GM18868 (cell line): ENCODE measurements around the gene IL1RAPL1.

Source experiments
- ATAC-seq: cut with Tn5 transposase; IDR thresholded peaks from one replicate; pipeline ENCODE4 v1.9.1; 2021; ENCODE audit warnings: mild to moderate bottlenecking, moderate library complexity; ENCODE audit not compliant: unreplicated experiment

Gene IL1RAPL1

DNA sequence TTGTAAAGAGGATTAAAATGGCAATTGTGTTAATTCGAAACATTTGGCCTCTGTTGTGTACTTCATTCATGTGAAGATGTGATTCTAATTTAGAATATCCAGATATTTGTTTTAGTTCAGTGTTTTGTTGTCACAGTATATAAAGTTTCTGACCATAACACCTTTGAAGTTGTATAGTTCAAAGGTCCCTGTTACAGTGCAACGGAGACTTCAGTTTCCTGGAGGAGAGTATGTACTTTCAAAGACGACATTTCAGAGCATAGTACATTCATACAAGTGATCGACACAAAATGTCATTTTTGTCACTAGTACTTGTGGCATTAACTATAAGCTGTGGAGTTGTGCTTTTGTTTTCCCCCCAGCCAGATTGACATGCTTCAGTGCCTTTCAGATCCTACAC is 1255.3 kb downstream of the IL1RAPL1 start:
- no peak for ATAC-seq

DNA sequence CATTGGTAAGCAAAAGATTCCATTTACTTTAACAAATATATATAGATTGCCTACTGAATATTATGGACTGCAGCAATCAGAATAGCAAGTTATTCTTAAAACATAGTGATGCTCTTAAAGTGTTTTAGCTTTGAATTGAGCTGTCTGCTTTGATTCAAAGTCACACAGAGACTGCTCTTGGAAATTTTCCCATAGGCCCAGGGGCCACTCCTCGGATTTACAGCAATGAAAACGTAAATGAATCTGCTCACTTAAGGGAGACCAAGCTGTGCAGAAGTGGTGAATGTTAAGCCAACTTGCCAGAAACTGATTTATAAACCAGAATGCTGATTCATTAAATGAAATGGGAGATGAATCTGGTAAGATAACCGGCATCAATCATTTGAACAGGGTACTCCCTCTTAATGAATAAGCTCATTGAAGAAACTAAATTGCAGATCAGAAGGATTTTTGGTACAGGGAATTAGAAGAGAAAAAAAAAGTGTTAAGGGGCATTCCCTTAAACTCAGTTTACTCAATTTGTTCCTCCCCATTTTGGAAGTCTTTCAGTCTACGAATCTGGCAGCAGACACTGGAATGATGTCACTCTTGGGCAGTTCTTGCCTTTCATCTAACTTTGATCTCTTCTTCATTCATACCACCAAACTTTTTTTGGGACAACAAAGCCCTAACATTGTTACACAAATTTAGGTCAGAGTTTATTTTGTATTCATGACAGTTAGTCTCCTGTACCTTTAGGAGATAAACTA is 1264.8 kb downstream of the IL1RAPL1 start:
- no peak for ATAC-seq

DNA sequence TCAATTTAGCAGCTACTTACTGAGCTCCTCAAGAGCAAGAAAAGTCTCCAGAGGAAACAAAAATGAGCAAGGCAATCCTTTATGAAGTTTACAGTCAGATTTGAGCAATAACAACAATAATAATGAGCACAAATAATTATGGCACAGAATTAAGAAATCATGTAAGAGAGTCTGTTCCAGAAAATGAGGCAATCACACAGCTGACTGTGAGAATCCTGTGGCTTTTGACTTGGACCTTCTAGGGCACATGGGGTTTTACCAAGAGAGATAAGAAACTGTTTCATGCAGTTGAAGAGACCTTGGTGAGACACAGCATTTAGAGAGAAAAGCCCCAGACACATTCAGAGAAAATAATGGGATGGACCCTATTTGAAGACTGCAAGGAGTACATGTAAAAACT is 1265.5 kb downstream of the IL1RAPL1 start:
- no peak for ATAC-seq

DNA sequence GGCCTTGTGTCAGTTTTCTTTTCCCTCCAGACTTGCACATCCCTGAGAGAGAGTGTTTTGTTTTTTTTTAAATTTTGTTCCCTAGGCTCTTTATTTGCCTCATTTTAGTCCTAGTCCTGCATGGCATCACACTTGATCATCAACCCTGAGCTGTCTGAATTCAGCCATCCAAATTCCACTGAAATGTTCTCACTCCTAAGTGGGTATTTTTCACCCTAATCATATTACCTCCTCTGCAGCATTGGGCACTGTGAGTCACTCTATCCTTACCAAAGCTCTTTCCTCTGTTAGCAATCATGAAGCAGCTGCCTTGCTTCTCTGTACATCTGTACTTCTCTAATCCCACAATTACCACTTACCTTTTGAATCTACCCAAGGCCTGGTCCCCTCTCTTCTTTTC is 1271.5 kb downstream of the IL1RAPL1 start:
- no peak for ATAC-seq

DNA sequence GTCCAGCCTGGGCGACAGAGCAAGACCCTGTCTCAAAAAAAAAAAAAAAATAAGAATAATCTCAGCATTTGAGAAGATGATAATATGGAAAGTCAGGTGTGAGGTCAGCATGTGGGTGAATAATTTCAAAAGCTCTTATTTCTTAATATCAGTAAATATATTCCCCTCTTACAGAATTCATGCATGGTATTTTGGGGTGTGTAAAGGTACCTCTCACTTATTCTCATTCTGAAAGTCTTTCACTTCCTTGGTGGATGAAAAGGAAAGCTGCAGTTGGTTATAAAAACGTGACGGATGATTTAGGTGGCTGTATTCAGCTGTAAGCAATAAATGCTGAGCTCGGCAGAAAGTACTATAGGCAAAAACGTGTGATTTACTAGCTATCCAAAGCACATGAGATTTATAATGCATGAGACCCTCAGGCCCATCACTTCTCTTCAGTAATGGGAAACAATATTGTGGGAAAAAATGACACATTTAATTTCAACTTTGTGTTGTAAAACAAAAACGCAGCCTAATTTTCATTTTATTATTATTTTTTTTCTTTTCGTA is 1275.0 kb downstream of the IL1RAPL1 start:
- ATAC-seq = no peak

DNA sequence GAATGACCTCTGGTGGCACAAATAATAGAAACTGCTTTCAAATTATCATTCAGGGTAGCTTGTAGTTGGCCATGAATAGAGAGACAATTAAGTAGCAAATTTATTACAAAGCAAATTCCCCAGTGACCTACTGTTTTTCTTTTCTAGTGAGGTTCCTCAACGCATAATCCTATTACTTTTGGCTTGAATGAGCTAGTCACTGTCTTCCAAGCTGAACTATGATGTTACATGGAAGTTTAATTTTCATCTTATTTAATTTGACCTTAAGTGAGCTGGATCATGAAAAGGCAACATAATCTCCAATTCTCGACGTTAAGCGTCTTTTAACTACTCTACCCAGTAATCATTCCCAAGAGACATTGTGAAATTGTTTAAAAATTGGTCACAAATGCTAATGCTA is 1280.7 kb downstream of the IL1RAPL1 start:
- ATAC-seq = no peak

DNA sequence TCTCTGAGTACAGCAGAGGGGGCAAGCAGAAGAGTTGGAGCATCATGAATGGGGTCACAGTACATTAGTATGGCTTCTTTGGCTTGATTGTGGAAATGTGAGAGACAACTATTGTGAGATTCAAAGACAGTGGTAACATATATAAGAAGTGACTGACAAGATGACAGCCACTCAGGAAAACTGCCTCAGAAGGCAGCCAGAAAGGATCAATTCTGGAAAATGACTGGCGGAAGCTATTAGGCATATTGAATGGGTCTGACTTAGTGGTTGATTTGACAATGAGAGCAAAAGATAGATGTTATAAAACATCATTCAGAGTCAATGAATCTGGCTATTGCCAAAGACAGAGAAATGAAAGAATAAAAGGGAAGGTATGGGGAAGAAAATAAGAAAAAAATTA is 1282.6 kb downstream of the IL1RAPL1 start:
- no peak for ATAC-seq

DNA sequence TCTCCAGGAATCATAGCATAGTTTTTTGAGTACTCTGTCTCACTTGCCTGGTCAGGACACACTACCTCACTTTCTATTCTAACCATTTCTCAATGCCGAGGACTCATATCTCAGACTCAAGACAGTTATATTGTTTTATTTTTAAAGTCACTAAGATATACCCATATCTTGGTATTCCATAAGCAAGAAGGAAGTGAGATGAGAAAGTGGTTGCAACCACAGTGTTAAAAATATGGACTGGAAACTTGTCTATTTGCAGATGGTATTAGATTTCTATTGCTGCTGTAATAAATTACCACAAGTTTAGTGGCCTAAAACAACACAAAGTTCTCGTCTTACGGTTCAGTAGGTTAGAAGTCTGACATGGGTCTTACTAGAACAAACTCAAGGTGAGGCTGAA is 1283.4 kb downstream of the IL1RAPL1 start:
- peak; percentile 83 for ATAC-seq

DNA sequence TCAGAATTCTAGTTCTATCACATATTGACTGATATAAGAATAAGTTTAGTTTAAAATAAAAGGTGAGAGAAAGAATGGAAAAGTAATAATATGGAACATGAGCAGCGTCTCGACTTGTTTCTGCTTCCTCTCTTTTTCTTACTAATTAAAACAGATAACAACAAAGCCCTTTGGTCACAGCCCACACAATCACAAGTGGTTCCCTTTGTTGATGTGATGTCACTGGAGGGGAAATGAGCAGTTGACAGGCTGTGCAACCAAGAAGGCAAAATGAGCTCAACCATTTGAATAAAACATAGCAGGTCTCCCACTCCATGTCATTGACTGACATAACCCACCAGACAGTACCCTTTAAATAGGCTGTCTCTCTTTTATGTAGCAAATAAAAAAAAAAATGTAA is 1285.6 kb downstream of the IL1RAPL1 start:
- ATAC-seq = no peak

DNA sequence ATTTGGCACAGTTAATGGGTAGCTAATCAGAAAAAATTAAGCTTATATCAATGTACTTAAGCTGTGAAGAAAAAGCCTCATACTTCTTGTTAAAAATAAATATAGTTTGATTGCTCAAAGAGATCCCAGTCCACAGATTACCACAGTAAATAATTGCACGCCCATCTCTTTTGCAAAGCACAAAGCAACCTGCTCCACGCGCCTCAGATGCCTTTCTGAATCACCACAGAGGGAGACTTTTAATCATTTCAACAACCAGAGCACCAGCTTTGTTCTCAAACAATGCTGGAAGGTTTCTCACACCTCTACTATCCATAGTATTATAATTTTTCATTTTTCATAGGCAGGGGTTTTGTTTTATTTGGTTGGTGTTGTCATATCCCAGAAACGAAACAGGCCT is 1289.5 kb downstream of the IL1RAPL1 start:
- no peak for ATAC-seq

DNA sequence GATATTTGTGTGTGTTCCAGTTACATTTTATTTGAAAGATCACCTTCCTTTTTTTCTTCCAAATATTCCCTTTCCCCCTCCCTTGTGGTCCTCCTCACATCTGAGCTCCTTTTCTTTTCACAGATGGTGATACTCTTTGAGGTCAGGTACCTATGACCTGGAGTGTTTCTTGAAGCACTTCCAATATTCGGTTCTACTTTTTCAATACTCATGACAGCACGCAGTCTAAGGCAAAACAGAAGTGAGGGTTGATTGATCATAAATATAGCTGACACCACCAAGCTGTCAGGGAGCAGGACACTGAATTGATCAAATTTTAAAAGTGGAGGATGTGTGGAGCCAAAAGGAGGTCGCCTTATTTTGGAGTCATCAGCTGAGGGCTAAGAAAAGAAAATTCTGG is 1293.7 kb downstream of the IL1RAPL1 start:
- no peak for ATAC-seq

DNA sequence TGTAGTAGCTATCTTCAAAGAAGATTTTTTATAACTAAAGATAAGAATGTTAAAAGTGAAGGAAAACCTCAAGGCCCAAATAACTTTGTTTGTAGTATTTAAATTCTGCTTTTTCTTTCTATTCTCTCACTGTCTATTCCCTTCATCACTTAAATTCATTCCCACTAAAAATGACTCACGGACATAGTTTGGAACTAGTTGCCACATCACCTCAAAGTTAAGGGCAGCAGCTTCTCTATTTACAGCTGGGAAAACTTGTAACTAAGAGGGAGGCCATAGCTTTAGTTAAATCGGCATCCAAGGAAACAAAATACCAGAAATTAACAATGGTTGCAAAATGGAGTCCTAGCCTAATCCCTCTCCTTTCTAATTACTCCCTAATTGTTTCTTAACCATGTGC is 1302.8 kb downstream of the IL1RAPL1 start:
- no peak for ATAC-seq

DNA sequence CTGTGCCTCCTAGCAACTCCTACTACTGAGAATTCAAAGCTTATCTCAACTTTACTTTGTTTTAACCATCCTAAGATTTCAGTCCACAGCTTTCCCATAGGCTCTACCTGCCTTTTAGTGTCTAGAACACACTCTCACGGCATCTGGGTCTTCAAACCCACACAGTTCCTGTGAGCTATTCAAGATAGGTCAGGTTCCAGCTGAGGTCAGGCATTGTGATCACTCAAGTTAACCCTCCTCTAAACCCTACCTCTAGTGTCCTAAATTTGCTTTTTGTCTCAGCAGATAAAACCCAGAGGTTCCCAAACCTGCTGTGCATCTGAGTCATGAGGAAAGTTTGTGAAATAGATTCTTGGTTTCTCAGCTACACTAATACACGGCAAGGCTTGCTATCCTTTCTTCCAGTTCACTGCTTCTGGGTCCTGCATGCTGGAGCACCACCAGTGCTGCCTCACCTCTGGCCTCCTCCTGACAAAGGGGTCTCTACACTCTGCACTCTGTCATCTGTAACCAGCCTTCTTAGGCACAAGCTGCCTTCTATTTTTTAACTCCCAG is 1303.5 kb downstream of the IL1RAPL1 start:
- no peak for ATAC-seq

DNA sequence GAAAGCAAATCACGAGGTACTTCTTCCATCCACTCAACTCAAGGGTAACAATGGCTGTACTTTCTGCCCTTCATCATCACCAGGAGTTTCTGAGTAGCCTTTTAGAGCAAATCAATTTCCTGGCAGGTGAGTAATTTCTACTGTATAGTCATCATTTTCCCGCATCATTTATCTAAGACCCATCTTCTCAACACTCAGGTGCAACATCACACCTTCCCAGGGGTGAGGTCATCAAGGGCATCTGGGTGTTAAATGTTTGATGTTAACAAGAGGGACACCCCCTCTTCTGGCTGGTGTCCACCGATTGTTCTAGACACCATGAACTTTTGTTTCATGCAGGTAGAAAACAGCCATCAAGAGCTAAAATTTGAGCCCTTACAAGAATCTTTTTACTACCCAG is 1314.8 kb downstream of the IL1RAPL1 start:
- ATAC-seq = no peak

DNA sequence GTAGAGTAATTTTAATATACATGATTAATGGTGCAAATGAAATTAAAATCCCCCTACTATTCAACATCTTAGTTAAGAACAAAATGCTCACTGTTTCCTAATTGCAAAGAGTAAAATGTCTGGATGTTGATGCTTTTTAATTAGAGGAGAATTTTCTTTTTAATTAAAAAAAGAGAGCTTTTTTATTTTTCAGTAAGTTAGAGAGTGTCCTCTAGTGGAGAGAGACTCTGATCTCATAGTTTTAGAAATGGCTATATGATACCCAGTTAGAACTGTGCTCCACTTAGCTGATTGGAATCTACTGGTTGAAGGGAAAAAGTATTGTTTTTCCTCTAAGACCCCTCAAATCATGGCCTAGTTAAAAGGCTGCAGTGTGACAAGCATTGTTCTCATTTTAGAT is 1316.1 kb downstream of the IL1RAPL1 start:
- no peak for ATAC-seq

DNA sequence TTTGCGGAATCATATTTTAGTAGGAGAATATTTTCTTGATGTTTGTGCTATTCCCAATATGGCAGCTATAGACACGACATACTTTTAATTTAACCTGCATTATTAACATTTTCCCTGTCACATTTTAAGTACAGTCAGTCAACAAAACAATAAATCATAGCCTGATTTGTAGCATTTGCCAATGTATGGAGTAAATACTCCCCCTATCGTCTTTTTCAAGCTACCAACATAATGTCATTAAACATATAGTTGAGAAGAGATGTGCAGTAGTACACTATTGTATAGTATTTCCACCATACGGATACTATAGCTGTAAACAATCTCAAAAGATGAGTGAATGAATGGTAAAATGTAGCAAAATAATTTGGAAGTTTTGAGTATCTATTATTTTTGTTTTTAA is 1324.4 kb downstream of the IL1RAPL1 start:
- ATAC-seq = no peak

DNA sequence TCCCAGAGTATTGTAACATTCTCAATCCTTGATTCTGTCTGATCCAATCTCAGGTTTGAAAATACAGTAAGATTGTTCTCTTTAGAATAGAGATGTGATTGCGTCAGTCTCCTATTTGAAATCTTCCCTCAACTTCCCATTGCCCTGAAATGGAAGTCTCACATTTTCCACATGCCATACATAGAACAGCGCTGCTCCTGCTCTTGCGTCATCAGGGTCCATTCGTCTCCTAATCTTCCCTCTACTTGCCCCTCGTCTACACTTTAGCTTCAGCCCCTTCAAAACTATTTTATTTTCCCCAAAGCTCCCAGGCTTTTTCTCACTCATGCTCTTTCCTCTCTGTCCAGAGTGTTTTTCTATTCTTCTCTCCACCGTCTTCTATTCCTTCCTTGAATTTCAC is 1326.4 kb downstream of the IL1RAPL1 start:
- ATAC-seq = no peak

DNA sequence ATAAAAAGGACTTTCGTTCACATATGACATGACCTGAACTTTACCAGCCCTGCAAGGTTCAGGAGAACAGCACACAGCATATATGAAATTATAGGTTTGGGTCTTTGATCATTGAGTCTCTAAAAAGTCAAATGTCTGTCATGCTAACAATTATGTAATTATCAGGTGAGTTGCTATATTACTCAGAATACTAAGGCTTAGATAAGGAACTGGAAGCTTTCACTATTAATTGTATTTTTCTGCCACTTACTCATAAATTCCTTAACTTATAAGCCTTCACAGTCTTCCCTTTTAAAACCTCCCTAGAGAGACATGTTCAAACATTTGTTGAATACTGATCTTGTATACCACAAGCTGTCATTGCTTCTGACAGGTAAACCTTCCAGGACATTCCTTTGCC is 1335.4 kb downstream of the IL1RAPL1 start:
- ATAC-seq = no peak

DNA sequence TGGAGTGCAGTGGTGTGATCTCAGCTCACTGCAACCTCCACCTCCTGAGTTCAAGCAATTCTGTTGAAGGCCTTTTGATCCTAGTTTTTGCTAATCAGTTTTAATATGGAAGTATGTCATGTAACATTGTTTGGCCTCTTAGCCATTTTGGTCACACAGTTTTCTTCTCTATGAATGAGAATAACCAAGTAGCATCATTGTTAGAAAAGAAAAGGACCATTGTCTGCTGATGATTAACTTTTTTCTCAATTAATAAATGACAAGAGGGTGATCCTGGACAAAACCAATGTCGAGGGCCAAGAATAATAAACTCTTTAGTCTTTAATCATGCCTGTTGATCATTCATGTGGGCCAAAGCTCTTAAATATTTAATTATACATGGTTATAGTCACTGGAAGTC is 1338.8 kb downstream of the IL1RAPL1 start:
- ATAC-seq = no peak

DNA sequence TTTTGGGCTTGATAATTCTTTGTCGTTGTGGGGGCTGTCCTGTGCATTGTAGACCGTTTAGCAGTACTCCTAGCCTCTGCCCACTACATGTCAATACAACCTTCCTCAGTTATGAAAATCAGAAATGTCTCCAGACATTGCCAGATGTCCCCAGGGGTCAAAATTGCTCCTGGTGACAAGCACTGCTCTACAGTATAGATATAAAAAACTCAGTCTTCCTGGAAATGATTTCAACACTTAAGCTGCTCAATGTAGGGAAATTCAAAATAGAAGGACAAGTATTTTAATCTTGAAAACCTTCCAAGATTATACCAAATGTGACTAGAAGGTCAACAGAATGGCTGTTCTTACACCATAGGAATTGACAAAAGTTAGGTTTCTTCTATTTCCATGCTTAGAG is 1339.4 kb downstream of the IL1RAPL1 start:
- ATAC-seq = no peak

DNA sequence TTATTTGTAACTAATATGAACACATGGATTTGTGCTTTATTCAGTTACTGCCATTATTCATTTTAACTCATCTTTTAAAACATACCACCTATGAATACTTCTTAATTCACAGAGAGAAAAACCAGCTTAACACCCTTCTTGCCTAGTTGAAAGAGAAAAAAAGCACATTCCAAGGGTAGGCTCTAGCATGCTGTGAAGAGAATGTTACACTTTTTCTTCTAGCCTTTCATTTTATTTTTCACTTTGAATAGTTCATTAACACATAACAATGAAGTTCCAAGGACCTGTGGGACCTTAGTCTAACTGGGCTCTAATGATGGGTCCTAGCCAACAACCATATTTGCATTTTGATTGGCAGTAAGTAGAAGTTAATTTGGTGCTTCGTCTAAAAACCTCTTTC is 1348.2 kb downstream of the IL1RAPL1 start:
- ATAC-seq = no peak

DNA sequence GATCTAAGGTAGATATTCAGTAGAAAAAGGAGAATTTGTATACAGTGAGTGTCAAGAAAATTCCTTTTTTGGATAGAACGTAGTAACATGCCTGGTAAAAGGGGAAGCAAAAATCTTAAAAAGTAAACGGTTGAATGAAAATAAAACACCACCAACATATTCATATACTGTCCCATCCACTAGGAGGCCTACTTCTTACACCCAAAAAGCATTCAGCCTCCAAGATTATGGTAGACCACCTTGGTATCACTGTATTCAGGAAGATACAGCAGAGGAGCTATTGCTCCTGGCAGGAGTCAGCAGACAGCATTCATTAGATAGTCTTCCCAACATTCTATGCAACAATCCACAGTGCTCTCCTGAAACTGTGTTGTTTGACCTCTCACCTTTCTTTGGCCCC is 1353.5 kb downstream of the IL1RAPL1 start:
- no peak for ATAC-seq

DNA sequence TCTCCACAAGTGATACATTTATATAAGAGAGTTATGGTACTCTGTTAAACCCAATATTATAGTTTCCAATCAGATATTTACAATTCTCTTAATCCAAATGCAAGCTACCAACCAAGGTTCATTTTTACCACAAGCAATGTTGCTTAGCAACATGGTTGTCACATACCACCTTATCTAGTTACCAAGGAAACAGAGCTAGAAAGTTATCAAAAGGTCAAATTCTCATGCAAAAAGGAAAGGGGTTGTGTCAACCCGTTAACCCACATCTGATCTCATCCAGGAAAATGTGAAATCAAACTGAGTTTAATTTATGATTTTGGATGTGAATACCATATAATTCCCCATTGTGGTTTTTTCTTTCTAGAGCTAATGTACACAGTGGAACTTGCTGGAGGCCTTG is 1354.0 kb downstream of the IL1RAPL1 start:
- no peak for ATAC-seq
